Keratinocyte (primary cell): Measurements from ENCODE around the gene CHI3L1. TPM values are rescaled to one million over a fixed set of nuclear protein-coding genes. Genes with fewer than 3 reads are reported as not detected.

Experiments used
- DNase-seq: peaks from one replicate; pipeline ENCODE4 v3.0.0-alpha.2; 2011; ENCODE audit warnings: low read depth, missing footprints, low spot score
- FAIRE-seq: peaks from 2 replicates; lab custom pipeline; 2011; peaks lifted over from hg19 to GRCh38; lab: Jason Lieb, UNC
- H2AFZ ChIP-seq: 2 replicates; pipeline ENCODE4 v1.6.0; 2012; ENCODE audit warnings: low read length, control low read depth, inconsistent platforms; ENCODE audit not compliant: control insufficient read depth
- H3K27ac ChIP-seq: 2 replicates; pipeline ENCODE4 v1.5.1; 2011; ENCODE audit warnings: low read length; ENCODE audit not compliant: control insufficient read depth, insufficient read depth
- H3K27me3 ChIP-seq: 3 replicates; pipeline ENCODE4 v1.6.0; 2011; ENCODE audit warnings: low read length; ENCODE audit not compliant: control insufficient read depth, insufficient read depth; ENCODE audit errors: extremely low read depth
- H3K36me3 ChIP-seq, 2 experiments: 2 replicates in 1 of 2; 3 replicates in 1 of 2; pipeline ENCODE4 v1.5.1; 2011; ENCODE audit warnings: low read length in 2 of 2, mild to moderate bottlenecking in 1 of 2; ENCODE audit not compliant: control insufficient read depth in 2 of 2, insufficient read depth in 2 of 2; ENCODE audit errors: extremely low read depth in 1 of 2
- H3K4me1 ChIP-seq: 3 replicates; pipeline ENCODE4 v1.5.1; 2011; ENCODE audit warnings: low read length; ENCODE audit not compliant: control insufficient read depth, insufficient read depth; ENCODE audit errors: extremely low read depth
- H3K4me2 ChIP-seq: 3 replicates; pipeline ENCODE4 v1.6.0; 2011; ENCODE audit warnings: low read depth, low read length; ENCODE audit not compliant: control insufficient read depth, insufficient read depth; ENCODE audit errors: extremely low read depth
- H3K4me3 ChIP-seq, 3 experiments: fragments of 200-600 bp in 1 of 3; sonication (generic) in 1 of 3; 2 replicates in 2 of 3; 3 replicates in 1 of 3; pipeline ENCODE4 v1.5.1; 2011 to 2016; ENCODE audit warnings: low read length in 3 of 3, mild to moderate bottlenecking in 3 of 3, control low read depth in 2 of 3, inconsistent platforms in 1 of 3, low read depth in 1 of 3, mixed read lengths in 1 of 3, mixed run types in 1 of 3, moderate library complexity in 1 of 3; ENCODE audit not compliant: control insufficient read depth in 2 of 3, insufficient read depth in 2 of 3; ENCODE audit errors: extremely low read depth in 1 of 3
- H3K79me2 ChIP-seq: 2 replicates; pipeline ENCODE4 v1.6.0; 2012; ENCODE audit warnings: low read length; ENCODE audit not compliant: control insufficient read depth, insufficient read depth
- H3K9ac ChIP-seq: 3 replicates; pipeline ENCODE4 v1.6.0; 2011; ENCODE audit warnings: low read length; ENCODE audit not compliant: control insufficient read depth, insufficient read depth; ENCODE audit errors: extremely low read depth
- H3K9me1 ChIP-seq: 3 replicates; pipeline ENCODE4 v1.6.0; 2011; ENCODE audit warnings: low read length; ENCODE audit not compliant: control insufficient read depth, insufficient read depth; ENCODE audit errors: extremely low read depth
- H3K9me3 ChIP-seq: 2 replicates; pipeline ENCODE4 v1.5.1; 2012; ENCODE audit warnings: low read depth, low read length; ENCODE audit not compliant: control insufficient read depth
- H4K20me1 ChIP-seq: 3 replicates; pipeline ENCODE4 v1.6.0; 2011; ENCODE audit warnings: low read length; ENCODE audit not compliant: control insufficient read depth, insufficient read depth; ENCODE audit errors: extremely low read depth
- CTCF ChIP-seq, 3 experiments: IDR thresholded peaks in 1 of 3; conservative IDR thresholded peaks in 1 of 3; optimal IDR thresholded peaks in 1 of 3; 2 replicates in 2 of 3; 3 replicates in 1 of 3; pipeline versions ENCODE3 to v1.5.1; 2011; ENCODE audit warnings: low read length in 3 of 3, mild to moderate bottlenecking in 3 of 3, moderate library complexity in 2 of 3, control low read depth in 1 of 3, inconsistent platforms in 1 of 3; ENCODE audit not compliant: insufficient read depth in 2 of 3; ENCODE audit errors: extremely low read depth in 1 of 3
- EZH2 ChIP-seq: IDR thresholded peaks from one replicate; pipeline ENCODE4 v1.6.1; 2012; ENCODE audit warnings: inconsistent platforms, mild to moderate bottlenecking, low read length, moderate library complexity
- dilution Hi-C: fragments of 300-500 bp; cut with MboI; formaldehyde crosslinking; loops from one replicate; pipeline ENCODE4 v1.7.0; 2020; ENCODE audit warnings: low sequenced_read_pairs; ENCODE audit not compliant: extremely low pct_ligation_motif_present
- polyA plus RNA-seq, 5 experiments: library from polyadenylated mRNA; depleted of rRNA in 3 of 5; stranded (reverse) in 3 of 5; stranded (forward) in 1 of 5; unstranded in 1 of 5; fragments of >200 nt; gene quantifications; 1 replicate in 1 of 5; 2 replicates in 3 of 5; 3 replicates in 1 of 5; pipeline versions ENCODE4 v1.2.1 to v1.2.3, GENCODE V29; 2011 to 2012; ENCODE audit warnings: missing spikeins in 2 of 5, low read depth in 1 of 5, low replicate concordance in 1 of 5

Gene CHI3L1
- polyA plus RNA-seq, 1 donor (not counting 4 experiments of a cell fraction or from before 2014, with no cell fraction given) = 0.20 TPM

DNA sequence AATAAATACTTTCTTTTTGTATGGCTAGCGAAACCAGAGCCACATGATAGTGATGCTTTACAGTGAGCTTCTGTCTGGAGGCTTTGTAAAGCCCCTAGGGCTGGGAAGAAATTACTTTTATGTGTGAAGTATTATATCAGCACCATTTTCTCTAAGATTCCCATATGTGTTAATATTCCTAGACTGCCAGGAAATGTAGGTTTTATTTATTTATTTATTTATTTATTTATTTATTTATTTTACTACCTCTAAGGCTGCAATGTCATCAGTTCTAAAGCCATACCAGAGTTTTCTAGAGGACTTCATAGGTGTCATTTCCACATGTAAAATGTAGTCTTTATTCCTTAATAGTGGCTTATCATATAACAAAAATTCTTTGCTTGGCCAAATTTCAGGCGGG is 4.4 kb upstream of the CHI3L1 start:
- Histone ChIP-seq H3K27me3 (no peaks in the 10 kb centered on the region), H3K27ac (no peak overlapping the region), H3K4me1 (no peaks in the 10 kb centered on the region), H3K36me3 (no peaks in the 10 kb centered on the region), H3K9ac (no peak overlapping the region), H3K9me1 (no peaks in the 10 kb centered on the region), H2AFZ (no peak overlapping the region), H4K20me1 (no peaks in the 10 kb centered on the region), H3K4me2 (no peak overlapping the region), H3K4me3 (no peak overlapping the region), H3K9me3 (no peaks in the 10 kb centered on the region), H3K79me2 (no peaks in the 10 kb centered on the region)
- FAIRE-seq (no peak), DNase-seq (no peak)
- dilution Hi-C loops = no loop called here
- no peak for TF ChIP-seq CTCF (optimal IDR thresholded peaks at IDR 0.05 in 1 of 3, IDR thresholded peaks at IDR 0.05 in 1 of 3, conservative IDR thresholded peaks at IDR 0.05 in 1 of 3; ENCODE audit: extremely low read depth in 1 of 3, insufficient read depth in 2 of 3, low read length in 3 of 3)
- TF ChIP-seq EZH2 = no peak

DNA sequence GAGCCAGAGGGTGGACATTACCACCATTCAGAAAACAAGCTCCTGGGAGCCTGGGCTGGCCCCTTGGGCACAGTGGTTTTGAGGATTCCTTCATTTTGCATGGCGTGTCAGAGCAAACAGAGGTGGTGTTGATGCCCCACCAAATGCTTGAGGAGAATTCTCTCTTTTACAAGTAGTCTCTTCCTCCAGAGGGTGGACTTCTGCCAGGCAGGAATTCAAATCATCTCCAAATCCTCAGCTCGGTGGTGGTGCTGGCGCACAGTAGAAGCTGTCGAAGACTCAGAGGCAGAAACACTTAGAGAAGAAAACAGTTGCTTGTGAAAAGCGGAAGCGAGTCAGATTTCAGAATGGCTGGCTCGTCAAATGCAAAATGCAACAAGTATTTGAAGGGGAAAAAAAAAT is 3.4 kb upstream of the CHI3L1 start:
- FAIRE-seq = no peak

More for the DNA sequence above, 3.4 kb upstream of the CHI3L1 start:
- H3K27me3 ChIP-seq = no peaks in the 10 kb centered on the region
- no peak for TF ChIP-seq EZH2
- no peak for TF ChIP-seq CTCF (optimal IDR thresholded peaks at IDR 0.05 in 1 of 3, IDR thresholded peaks at IDR 0.05 in 1 of 3, conservative IDR thresholded peaks at IDR 0.05 in 1 of 3; ENCODE audit: extremely low read depth in 1 of 3, insufficient read depth in 2 of 3, low read length in 3 of 3)
- H3K36me3 ChIP-seq = no peaks in the 10 kb centered on the region
- no peaks in the 10 kb centered on the region for H3K9me3 ChIP-seq
- no peak overlapping the region for H3K9ac ChIP-seq
- no peaks in the 10 kb centered on the region for H4K20me1 ChIP-seq
- H3K4me2 ChIP-seq = no peak overlapping the region
- DNase-seq = no peak
- H3K27ac ChIP-seq = no peak overlapping the region
- no peak overlapping the region for H2AFZ ChIP-seq
- no peaks in the 10 kb centered on the region for H3K4me1 ChIP-seq
- H3K9me1 ChIP-seq = no peaks in the 10 kb centered on the region
- no peaks in the 10 kb centered on the region for H3K79me2 ChIP-seq
- dilution Hi-C loops = no loop called here
- no peak overlapping the region for H3K4me3 ChIP-seq
